ENCODE data around the gene SYTL3.
A peak's percentile ranks its signal among the peaks of the same experiment; 100 is the strongest.

SYTL3 gene

DNA sequence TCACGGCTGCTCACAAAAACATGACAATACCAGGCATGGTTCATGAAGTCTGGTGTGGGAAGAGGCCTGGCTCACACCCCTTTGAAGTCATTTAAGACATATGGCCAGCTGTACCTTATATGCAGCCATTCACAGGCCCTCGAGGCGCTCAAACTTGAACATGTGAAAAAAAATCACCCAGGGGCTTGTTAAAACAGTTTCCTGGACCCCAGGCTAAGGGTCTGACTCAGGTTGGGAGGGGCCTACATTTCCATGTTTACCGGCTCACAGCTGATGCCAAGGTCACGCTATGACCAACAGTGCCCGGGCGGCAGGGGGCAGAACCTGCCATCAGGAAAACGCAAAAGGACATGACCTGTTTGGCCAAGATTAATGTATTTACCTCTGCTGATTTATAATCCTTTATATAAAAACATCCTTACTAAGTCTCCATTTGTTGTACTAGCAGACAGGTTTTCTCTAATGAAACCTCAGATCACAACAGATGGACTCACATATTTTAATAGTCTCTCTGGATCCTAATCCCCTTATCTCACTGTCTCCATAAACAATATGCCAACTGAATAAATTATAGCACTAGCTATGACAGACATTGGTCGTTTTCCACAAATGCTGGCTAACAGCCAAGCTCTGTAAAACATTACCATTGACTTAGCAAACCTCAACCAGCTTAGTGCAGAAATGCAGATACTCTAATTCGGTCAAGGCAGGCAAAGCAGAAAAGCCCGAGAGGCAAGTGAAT, 149.4 kb downstream of the SYTL3 start:
- DNase-seq: no peak

DNA sequence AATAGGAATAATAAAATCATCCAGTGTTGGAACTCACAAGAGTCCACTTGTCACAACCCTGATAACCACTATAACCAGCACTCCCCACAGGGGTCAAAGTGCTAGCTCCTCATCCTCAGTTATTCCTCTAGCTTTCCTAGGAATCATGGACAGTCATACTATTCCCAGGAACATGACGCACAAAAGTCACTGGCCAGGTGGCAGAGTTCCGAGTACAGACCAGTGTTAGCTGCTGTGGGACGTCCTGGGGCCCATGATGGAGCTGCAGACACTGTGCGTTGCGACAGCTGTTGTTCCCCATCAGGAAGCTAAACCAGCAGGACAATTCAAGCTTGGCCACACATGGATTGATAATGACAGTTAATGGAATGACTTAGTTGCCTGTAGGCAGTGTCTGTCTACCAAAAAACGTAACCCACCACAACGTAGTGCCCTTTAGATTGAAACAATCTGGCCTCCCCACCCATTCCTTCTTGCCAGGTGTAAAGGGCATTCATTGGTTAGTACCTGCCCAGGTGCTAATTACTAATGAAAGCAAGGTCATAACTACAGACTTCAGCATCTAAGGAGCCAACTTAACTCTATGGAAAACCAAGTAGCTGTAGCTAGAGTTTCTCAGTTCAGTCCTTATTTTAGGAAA, 151.9 kb downstream of the SYTL3 start:
- DNase-seq: no peak

DNA sequence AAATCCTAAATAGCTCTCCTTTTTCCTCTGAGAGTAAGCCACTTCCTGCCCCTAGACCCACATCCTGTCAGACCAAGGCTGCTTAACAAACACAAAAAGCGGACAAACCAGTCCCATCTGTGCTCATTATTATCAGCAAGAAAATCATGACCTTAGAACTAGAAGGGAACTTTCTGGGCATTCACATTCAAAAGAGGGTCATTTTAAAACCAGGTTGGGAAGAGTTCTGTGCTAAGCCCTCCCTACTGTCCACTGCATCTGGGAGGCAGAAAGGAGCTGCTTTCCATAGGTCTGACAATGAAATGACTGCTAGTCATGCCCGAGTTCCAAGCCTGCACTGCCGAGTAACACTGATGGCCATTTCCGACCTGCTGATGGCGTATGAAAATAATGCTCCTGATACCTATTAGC, 153.9 kb downstream of the SYTL3 start:
- DNase-seq: peak; percentile 73

DNA sequence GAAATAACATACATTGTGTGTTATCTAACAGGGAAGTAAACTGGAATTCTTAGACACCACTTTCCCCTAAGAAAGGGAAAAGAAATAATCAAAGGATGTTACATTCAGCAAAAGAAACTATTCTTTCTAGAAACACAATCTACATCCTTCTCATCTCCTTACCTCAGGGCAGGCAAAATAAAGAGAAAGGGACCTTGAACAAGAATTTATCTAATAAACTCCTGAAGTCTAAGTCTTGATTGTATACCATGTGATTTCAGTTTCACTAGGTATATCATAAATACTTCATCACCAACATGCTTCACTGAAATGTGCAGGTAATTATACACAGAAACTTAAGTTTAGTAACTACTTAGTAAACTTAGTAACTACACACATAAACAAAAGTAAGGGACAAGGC, 154.4 kb downstream of the SYTL3 start:
- no peak for DNase-seq

DNA sequence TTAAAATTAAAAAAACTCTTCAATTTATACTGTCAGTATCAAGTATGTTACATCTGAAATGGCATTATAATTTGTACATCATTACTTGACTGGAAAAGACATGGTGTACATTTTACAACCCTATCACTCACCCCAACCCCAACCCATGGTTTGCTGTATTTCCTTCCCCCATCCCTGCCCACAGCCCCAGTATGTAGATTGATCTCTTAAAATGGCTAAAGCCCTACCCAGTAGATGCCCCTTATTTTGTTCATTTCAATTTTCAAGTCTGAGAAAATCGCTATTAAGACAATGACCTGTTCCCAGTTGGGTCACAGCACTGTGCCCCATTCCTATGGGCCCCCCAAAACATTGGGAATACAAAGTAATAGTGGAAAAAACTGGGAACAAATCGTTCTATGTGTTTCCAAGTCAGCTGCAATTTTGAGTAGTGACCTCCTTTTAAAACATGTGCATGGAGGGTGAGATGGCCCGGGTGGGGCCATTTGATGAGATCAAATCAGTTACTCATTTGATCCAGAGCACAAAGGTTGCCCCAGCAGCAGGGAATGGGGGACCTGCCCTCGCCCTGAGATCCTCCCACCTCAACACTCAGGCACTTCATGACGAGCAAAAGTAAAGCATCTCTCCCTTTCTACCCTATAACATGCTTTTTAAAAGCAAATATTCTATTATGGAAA, 156.0 kb downstream of the SYTL3 start:
- no peak for DNase-seq

DNA sequence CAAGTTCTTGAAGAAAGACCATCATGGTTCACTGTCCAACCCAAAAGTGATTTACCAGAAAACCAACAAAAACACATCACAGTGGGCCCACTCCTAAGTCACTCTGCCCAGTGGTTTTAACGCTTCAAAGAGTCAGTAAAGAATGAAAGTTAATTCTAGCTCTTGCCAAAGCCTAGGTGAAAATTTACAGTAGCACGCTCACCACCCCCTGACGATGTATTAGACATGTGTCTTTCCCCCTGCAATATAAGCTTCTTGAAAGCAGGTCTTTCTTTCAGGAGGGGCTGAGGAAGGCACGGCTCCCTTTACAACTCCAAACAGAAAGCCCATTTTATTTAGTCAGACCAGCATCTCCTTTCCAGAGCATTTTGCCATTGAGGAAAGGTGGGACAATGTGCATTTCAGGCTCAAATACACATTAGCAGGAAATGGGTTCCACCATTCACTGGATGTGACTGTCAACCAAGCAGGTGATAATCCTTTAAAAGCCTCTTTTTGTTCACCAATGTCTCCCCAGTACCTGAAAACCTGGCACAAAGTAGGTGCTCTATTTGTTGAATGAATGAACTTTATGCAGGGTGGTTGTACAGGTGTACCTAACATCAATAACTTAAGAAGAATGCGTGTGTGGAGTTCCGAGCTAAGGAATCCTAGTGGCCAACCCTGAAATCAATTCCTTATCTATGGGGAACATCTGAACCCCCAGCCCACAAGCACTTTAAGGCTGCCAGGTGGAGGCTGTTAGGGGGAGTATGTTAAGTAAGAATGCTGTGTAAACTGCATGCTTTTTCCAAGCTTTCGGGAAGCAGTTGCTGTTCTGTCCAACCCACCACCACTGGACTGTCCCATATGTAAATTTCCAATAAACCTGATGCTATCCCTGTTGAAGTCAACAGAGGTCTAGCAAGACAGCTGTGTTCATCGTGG, 157.9 kb downstream of the SYTL3 start:
- DNase-seq: no peak

DNA sequence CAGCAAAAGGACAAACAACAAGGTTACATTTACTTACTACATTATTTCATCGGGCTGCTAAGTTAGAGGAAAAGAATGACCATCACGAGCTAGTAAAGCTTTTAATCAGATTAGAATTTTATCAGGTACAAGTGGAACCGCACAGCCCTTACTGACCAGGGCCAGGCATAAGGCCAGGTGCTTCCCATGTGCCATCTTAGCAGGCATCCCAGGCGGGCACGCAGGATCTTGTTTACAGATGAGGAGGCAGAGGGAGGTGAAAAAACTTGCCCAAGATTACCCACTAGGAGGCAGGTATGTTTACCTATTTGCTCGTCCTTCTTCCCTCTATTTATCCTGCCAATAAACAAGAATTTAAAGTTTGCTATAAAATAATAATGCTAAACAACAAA, 158.6 kb downstream of the SYTL3 start:
- no peak for DNase-seq

DNA sequence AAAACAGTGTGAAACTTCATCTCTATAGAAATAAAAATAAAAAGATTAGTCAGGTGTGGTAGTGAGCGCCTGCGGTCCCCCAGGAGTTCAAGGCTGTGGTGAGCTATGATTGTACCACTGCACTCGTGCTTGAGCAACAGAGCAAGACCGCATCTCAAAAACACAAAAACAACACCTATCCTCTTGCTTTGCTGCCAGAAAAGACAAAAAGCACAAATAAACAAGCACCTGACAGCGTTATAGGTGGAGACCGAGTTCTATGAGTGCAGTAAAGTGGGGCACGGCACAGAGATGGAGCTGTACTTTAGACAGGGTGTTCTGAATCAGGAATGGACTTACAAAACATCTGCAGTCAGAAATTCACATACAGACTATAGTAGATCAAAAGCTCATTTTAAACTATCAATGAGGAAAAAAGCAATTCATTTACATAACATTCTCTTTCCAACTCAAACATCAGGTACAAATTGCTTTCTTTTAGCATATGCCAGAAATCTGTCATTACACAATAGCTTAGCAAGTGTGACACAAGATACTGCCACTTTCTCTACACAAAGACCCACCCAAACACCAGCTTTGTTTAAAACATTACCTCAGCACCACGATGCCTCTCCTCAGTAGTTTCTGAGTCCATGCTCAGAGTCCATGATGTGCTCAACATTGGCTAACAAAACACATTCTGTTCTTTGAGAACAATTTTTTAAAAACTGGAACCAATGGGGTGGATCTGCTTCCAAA, 159.3 kb downstream of the SYTL3 start:
- no peak for DNase-seq

DNA sequence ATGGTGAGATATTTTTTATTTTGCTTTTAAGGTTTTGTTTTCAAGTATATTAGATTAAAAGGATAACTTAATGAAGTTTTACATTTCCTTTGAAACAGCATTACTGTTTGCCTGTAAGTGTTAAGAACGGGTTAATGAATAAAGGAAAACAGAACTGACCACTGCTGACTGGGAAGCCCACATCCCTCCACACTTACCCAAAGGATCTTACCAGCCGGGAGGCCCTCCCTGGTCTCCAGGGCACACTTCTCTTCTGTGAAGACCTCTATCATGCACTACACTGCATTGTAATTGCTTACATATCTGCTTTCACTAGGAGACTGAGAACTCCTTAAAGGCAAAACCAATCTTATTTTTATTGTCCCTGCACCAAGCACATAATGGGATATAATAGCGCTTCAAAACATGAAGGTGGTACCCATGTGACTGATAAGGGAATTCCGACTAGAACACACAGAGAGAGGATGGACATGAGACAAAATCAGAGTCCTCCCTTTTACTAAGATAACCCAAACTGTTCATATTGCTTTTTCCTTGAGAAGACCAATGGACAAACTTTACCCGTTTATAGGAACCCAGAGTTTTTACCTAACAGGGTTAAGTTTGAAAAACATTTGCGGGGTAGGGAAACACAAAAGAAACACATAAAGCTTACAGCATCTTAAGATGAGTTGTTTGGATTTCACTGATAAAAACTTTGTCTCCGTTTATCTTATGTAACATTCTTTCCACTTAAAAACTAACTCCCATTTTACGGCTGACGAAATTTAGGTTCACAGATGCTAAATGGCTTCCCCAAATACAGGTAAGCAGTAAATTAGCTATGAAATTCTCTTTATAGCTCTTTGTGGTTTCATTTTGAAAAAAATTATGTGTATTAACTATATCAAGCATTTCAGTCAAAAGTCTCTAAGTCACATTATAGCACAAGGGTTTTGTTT, 160.6 kb downstream of the SYTL3 start:
- DNase-seq: peak; percentile 26

DNA sequence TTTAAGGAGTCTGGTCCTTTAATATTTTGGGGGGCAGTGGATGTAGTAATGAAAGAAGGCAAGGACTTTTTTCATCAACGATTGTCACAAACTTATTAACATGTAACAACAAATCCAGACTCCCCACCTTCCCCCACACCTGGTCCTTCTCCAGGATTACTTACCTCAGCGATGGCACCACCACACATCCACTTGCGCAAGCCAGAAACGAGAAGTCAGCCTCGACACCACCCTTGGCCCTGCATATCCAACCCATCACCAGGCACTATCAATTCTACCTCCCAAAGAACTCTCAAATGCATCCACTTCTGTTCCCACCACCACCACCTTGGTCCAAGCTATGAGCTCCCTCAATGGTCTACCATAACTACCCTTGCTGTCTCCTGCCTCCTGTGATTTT, 162.8 kb downstream of the SYTL3 start:
- DNase-seq: no peak

DNA sequence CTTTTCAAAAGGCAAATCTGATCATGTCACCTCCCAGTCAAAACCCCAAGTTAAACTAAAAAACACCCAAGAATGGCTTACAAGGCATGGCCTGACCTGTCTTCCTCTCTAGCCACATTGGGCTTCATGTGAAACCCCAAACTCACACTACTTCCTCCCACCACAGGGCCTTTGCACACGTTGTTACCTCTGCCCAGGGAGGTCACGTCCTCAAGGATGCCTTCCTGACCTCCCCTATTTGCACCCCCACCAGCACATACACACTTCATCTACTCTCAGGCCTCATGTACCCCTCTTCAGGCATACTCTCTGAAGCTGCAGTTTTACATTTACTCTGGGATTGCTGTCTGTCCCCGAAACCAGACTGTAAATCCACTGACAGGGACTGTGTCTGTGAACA, 163.2 kb downstream of the SYTL3 start:
- DNase-seq: no peak
